Prostate gland (tissue), 2 donors: ENCODE results near the gene BABAM2.
"Not testable (repeated sequence)": the region's sequence is repeated elsewhere in the genome, so short reads cannot be mapped to it uniquely, and the experiment has no call there.

Source experiments
- CTCF ChIP-seq, 4 experiments: fragments of 200-600 bp in 2 of 4; fragments of 450-650 bp in 2 of 4; sonication (generic) in 2 of 4; IDR thresholded peaks; 1 replicate in 3 of 4; 2 replicates in 1 of 4; pipeline ENCODE4 v1.5.1; 2016 to 2019; ENCODE audit warnings: antibody characterized with exemption in 4 of 4, mild to moderate bottlenecking in 2 of 4, moderate library complexity in 2 of 4
- POLR2A ChIP-seq: fragments of 450-650 bp; IDR thresholded peaks from one replicate; pipeline ENCODE4 v1.6.1; 2016; ENCODE audit warnings: antibody characterized with exemption, mild to moderate bottlenecking
- POLR2AphosphoS5 ChIP-seq: sonication (generic); formaldehyde crosslinking; IDR thresholded peaks from one replicate; pipeline ENCODE4 v1.6.1; 2017; ENCODE audit warnings: antibody characterized with exemption

- not testable (repeated sequence) for TF ChIP-seq CTCF (IDR thresholded peaks at IDR 0.05); POLR2A; POLR2AphosphoS5
Observed at GRCh38 chr2:28330722-28331121, 440.2 kb downstream of the BABAM2 start.
